Uterus (tissue), 2 donors: Measurements from ENCODE around the gene LRP1B.

Experiments
- POLR2A ChIP-seq, 2 donors: fragments of 450-650 bp; IDR thresholded peaks; one replicate each; pipeline ENCODE4 v1.6.1; 2016; ENCODE audit warnings: antibody characterized with exemption in 2 of 2, mild to moderate bottlenecking in 1 of 2, moderate library complexity in 1 of 2
- TF ChIP-seq, protein P1 (sequence below), 4 experiments: fragments of 200-600 bp in 2 of 4; fragments of 450-650 bp in 2 of 4; sonication (generic) in 2 of 4; IDR thresholded peaks; one replicate each; pipeline ENCODE4 v1.5.1; 2016 to 2019; ENCODE audit warnings: antibody characterized with exemption in 4 of 4, mild to moderate bottlenecking in 2 of 4, moderate library complexity in 1 of 4

DNA sequence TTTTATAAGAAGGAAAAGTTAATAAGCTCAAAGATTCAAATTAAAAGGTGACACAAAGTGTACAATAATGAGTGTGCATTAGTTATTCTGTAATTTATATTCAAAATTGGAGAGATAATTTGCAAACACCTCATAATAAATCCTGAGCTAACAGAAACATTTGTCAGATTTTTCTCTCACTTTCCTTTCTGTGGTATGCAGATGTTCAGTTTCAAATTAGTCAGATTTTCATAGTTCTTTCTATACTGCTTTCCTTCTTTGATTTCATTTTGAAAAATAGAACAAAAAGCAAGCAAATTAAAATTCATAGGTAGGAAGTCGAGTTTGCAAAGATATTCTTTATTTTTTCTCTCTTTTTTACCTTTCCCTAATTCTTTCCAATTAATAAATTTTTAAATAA is 1930.5 kb downstream of the LRP1B start:
- TF ChIP-seq POLR2A (IDR thresholded peaks at IDR 0.05) = no peak
- TF ChIP-seq, protein P1, sequence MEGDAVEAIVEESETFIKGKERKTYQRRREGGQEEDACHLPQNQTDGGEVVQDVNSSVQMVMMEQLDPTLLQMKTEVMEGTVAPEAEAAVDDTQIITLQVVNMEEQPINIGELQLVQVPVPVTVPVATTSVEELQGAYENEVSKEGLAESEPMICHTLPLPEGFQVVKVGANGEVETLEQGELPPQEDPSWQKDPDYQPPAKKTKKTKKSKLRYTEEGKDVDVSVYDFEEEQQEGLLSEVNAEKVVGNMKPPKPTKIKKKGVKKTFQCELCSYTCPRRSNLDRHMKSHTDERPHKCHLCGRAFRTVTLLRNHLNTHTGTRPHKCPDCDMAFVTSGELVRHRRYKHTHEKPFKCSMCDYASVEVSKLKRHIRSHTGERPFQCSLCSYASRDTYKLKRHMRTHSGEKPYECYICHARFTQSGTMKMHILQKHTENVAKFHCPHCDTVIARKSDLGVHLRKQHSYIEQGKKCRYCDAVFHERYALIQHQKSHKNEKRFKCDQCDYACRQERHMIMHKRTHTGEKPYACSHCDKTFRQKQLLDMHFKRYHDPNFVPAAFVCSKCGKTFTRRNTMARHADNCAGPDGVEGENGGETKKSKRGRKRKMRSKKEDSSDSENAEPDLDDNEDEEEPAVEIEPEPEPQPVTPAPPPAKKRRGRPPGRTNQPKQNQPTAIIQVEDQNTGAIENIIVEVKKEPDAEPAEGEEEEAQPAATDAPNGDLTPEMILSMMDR (IDR thresholded peaks at IDR 0.05) = no peak
